KBM-7 (cell line): ENCODE data around the gene MAPKAPK5.

Experiments used
- DNase-seq: peaks from one replicate; pipeline ENCODE4 v3.0.0-alpha.2; 2015
- in situ Hi-C: fragments of 300-500 bp; cut with MboI; formaldehyde crosslinking; loops from 2 replicates; pipeline ENCODE4 v1.14.3; 2020; ENCODE audit warnings: low sequenced_read_pairs, low pct_unique_long_range_greater_than_20kb, mixed read lengths

Gene MAPKAPK5

DNA sequence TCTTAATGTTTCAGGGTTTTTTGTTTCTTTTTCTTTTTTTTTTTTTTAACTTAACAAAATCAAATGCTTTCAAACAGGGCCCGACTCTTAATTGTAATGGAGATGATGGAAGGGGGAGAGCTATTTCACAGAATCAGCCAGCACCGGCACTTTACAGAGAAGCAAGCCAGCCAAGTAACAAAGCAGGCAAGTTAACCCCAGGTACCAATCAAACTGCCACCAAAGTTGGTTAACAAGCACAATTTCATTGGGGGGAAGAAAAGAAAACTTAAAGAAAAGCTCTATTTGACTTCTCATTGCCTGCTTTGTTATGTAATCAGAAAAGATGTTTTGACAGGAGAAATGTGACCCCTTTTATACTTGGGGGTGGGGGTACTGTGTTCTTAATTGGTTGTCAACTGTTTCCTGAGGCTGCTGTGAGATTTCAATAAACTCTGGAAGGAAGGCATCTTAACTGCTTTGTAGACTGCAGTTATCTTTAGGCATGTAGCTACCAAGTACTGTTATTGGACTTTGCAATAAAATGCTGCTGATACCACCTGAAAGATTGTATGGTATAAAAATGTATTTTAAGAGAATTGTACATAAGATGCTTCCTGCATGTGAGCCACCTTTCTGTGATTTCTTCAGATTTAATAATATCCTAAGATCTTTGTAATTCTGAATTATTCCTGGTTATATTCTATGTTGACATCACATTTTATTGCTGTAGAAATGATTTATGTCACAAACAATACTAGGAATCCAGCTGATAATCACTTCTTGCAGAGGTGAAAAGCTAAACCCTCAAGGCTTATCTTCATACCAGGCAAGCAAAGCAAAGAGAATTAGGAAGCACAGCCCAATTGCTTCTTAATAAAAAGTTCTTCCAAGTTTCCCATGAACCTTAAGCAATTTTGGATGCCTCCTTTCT is 26.9 kb downstream of the MAPKAPK5 start:
- DNase-seq: no peak
- in situ Hi-C loops: no loop called here

- in situ Hi-C loops: no loop called here
These were observed 27.6 kb downstream of the MAPKAPK5 start for GRCh38 chr12:111869671-111870070.

GRCh38 chr12:111870216-111870615 is 28.2 kb downstream of the MAPKAPK5 start:
- in situ Hi-C loops: no loop called here
- no peak for DNase-seq

More at GRCh38 chr12:111869671-111870070, 27.6 kb downstream of the MAPKAPK5 start:
- DNase-seq: no peak

- no peak for DNase-seq
- in situ Hi-C loops: no loop called here
These were observed 28.7 kb downstream of the MAPKAPK5 start for GRCh38 chr12:111870706-111871105.

DNA sequence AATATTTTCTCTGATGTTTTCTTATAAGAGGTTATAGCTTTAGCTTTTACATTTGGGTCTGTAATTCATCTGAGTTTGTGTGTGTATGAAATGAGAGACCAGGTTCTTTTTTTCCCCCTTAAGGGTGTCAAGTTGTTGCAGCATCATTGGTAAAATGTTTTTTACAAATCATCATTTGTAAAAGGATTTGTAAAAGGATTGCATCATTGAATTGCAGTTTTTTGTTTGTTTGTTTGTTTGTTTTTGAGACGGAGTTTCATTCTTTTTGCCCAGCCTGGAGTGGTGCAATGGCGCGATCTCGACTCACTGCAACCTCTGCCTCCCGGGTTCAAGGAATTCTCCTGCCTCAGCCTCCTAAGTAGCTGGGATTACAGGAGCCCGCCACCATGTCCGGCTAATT is 31.1 kb downstream of the MAPKAPK5 start:
- in situ Hi-C loops: no loop called here
- no peak for DNase-seq

GRCh38 chr12:111881716-111882115 is 39.7 kb downstream of the MAPKAPK5 start:
- in situ Hi-C loops: no loop called here
- DNase-seq: no peak

- DNase-seq: no peak
- in situ Hi-C loops: no loop called here
These were observed 44.9 kb downstream of the MAPKAPK5 start for GRCh38 chr12:111886662-111887545.

DNA sequence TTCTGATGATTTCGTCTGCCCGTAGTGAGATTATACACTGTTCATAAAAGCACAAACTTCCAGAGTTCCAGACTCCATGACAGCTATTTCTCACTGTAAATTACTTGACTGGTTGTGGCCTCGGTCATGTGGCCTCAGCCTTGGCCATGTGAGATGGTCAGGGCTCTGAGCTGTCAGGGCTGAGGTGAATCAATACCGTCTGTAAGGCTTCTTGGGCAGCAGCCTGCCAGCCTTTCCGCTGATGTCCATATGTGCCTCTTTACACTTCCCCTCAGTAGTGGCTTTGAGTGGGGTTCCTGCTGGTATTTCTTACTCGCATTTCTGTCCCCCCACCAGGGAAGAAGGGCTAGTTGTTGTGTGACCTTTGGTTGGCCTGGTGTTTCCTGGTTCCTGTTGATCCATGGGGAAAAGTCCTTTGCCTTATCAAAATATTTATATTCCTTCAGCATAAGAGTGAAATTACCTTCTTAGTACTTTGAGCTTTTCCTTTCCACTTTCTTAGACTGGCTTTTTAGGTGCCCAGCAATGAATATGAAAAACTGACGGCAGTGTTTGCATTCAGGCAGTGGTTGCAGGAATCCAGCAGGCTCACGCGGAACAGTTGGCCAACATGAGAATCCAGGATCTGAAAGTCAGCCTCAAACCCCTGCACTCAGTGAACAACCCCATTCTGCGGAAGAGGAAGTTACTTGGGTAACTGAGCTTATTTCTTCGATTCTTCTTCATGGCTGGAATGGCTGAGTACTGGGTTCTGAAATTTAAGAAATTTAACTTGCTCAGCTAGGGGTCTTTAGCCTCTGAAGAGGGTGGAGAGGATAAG is 46.1 kb downstream of the MAPKAPK5 start:
- DNase-seq: no peak
- in situ Hi-C loops: no loop called here

- no peak for DNase-seq
- in situ Hi-C loops: no loop called here
These were observed 51.3 kb downstream of the MAPKAPK5 start for GRCh38 chr12:111893287-111893686.

GRCh38 chr12:111894556-111894955 is 52.5 kb downstream of the MAPKAPK5 start:
- in situ Hi-C loops: no loop called here
- DNase-seq: no peak

GRCh38 chr12:111901182-111901581 is 59.2 kb downstream of the MAPKAPK5 start:
- DNase-seq: no peak
- in situ Hi-C loops: no loop called here

DNA sequence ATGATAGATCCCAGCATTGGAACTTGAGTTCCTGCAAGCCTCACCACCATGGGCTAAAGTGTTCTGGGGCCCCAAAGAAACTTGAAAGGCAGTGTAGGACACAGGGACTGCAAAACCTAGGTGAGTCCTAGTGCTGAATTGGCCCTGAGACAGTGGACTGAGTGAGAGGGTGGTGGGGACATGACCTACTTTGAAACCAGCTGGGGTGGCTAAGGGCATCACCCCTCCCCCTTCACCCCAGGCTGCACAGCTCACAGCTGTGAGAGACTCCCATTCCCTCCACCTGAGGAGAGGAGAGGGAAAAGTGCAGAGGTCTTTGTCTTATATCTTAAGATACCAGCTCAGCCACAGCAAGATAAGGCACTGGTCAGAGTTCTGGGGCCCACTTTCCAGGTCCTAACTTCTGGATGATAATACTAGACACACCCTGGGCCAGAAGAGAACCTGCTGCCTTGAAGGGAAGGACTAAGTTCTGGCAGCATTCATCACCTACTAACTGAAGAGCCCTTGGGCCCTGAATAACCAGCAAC is 62.5 kb downstream of the MAPKAPK5 start:
- DNase-seq: no peak
- in situ Hi-C loops: no loop called here

DNA sequence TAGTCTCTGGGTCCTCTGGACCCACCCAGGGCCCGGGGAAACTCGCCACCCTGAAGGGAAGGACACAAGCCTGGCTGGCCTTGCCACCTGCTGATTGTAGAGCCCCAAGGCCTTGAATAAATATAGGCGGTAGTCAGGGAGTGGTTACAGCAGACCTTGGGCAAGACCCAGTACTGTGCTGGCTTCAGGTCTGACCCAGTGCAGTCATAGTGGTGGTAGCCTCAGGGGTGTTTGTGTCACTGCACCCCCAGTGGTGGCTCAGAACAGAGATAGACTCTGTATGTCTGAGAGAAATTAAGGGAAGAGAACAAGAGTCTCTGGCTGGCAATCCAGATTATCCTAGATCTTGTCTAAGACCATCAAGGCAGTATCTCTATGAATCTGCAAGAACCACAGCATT is 63.5 kb downstream of the MAPKAPK5 start:
- no peak for DNase-seq
- in situ Hi-C loops: no loop called here

DNA sequence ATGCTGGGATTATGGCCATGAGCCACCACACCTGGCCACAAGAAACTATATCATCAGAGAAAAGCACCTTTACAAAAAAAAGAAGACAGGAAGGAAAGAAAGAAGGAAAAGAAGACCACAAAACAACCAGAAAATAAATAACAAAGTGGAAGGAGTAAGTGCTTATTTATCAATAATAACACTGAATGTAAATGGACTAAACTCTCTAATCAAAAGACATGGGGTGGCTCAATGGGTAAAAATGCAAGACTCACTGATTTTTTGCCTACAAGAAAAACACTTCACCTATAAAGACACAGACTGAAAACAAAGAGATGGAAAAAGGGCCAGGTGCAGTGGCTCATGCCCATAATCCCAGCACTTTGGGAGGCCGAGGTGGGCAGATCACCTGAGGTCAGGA is 65.7 kb downstream of the MAPKAPK5 start:
- no peak for DNase-seq
- in situ Hi-C loops: no loop called here

DNA sequence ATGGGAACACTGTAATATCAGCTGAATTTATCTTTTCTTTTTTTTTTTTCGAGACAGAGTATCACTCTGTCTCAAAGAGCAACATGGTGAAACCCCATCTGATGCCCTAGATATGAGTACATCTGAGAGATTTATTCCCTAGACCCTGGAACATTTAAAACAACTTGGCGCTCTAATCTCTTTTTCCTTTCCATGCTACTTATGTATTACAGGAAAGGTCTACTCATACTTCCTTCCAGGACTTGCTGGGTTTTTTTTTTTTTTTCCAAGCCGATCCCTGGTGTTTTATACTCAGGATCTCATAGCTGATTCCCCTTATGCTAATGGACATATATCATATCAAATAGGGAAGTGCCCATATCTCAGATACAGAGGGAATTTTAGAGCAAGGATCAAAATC is 83.1 kb downstream of the MAPKAPK5 start:
- in situ Hi-C loops: no loop called here
- DNase-seq: no peak

DNA sequence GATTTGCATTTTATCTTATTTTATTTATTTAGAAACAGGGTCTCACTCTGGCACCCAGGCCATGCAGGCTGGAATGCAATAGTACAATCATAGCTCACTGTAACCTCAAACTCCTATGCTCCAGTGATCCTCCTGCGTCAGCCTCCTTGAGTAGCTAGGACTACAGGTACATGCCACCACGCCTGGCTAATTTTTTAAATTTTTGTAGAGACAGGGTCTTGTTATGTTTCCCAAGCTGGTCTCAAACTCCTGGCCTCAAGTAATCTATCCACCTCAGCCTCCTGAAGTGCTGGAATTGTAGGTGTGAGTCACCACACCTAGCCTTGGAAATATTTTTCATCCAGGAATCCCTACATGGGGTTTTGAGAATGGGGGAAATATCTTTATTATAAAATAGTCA is 84.6 kb downstream of the MAPKAPK5 start:
- in situ Hi-C loops: no loop called here
- DNase-seq: no peak

- no peak for DNase-seq
- in situ Hi-C loops: no loop called here
These were observed 85.3 kb downstream of the MAPKAPK5 start for GRCh38 chr12:111927346-111927745.

DNA sequence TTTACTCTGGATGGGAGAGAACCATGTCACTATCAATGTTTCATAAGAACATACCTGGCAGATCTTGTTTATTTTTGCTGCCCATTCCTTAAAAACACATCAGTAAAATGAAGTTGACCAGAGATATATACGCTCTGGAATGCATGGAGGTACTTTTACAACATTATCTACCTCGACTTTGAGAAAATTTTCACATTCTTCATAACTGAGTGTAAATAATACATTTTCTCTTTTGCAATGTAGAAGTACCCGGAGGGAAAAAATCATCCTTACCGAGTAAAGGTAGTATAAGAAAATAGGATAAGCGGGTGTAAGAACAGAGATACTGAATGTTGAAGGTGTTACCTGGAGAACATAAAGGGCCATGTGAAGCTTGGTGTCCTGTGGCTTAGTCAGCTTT is 90.2 kb downstream of the MAPKAPK5 start:
- in situ Hi-C loops: no loop called here

GRCh38 chr12:111936869-111937268 is 94.8 kb downstream of the MAPKAPK5 start:
- in situ Hi-C loops: no loop called here
- DNase-seq: no peak

More for the DNA sequence above, 90.2 kb downstream of the MAPKAPK5 start:
- DNase-seq: no peak
